Activated CD4-positive, alpha-beta T cell treated with anti-CD3 and anti-CD28 coated beads, Interleukin-2, amount 10 ng/mL, durations not matched to agents 7 days and 5 days (primary cell): ENCODE results near the gene ERP27. TPM values are rescaled to one million over a fixed set of nuclear protein-coding genes. Genes with fewer than 3 reads are reported as not detected.

Experiments used
- CTCF ChIA-PET: fragments of 350-600 bp; sonication (Branson Sonifier 250); formaldehyde crosslinking; loops from one replicate; lab custom pipeline; 2021; ENCODE audit warnings: antibody characterized with exemption; lab: Charles Lee
- POLR2A ChIA-PET: fragments of 350-600 bp; sonication (Branson Sonifier 250); formaldehyde crosslinking; loops from one replicate; lab custom pipeline; 2021; ENCODE audit warnings: antibody characterized with exemption; lab: Charles Lee
- DNase-seq: peaks from one replicate; pipeline ENCODE4 v3.0.0-alpha.2; 2020
- H3K27ac Mint-ChIP-seq: one replicate; pipeline ENCODE4 v1.8.0; 2021; ENCODE audit warnings: mild to moderate bottlenecking, moderate library complexity, mixed read lengths
- H3K27me3 Mint-ChIP-seq: one replicate; pipeline ENCODE4 v1.8.0; 2021; ENCODE audit warnings: mixed read lengths
- H3K36me3 Mint-ChIP-seq: one replicate; pipeline ENCODE4 v1.8.0; 2021; ENCODE audit warnings: low read depth, mixed read lengths
- H3K4me1 Mint-ChIP-seq: one replicate; pipeline ENCODE4 v1.8.0; 2021; ENCODE audit warnings: mixed read lengths
- H3K4me3 Mint-ChIP-seq: one replicate; pipeline ENCODE4 v1.8.0; 2021; ENCODE audit warnings: mild to moderate bottlenecking, moderate library complexity, mixed read lengths
- H3K9me3 Mint-ChIP-seq: one replicate; pipeline ENCODE4 v1.8.0; 2021; ENCODE audit warnings: mixed read lengths
- total RNA-seq, 2 experiments: library from RNA; stranded (reverse); gene quantifications; one replicate each; pipeline ENCODE4 v1.2.3, GENCODE V29; 2021

Gene ERP27
- total RNA-seq, 2 experiments from 2014 or later, result 8.3 to 11.3 TPM

- Mint-ChIP-seq H3K4me3 (no peak overlapping the region), H3K36me3 (peaks cover 10% of the 10 kb centered on the region), H3K27ac (no peak overlapping the region), H3K9me3 (peaks cover 11% of the 10 kb centered on the region), H3K27me3 (no peaks in the 10 kb centered on the region), H3K4me1 (peaks cover 17% of the 10 kb centered on the region)
- no peak for DNase-seq
- CTCF ChIA-PET, result no interaction called here
- POLR2A ChIA-PET, result no interaction called here
Observed at GRCh38 chr12:14970473-14970872, 32.1 kb upstream of the ERP27 start.

- Mint-ChIP-seq H3K27me3 (no peaks in the 10 kb centered on the region), H3K36me3 (peaks cover 13% of the 10 kb centered on the region), H3K27ac (no peak overlapping the region), H3K4me1 (peaks cover 33% of the 10 kb centered on the region), H3K9me3 (peaks cover 16% of the 10 kb centered on the region), H3K4me3 (no peak overlapping the region)
- ChIA-PET POLR2A (no interaction called here), CTCF (no interaction called here)
- DNase-seq, result no peak
Observed at GRCh38 chr12:14968478-14968877, 30.1 kb upstream of the ERP27 start.

- Mint-ChIP-seq H3K4me1 (peaks cover 32% of the 10 kb centered on the region), H3K27ac (peak overlapping the region; percentile 66), H3K36me3 (peaks cover 18% of the 10 kb centered on the region), H3K9me3 (peaks cover 12% of the 10 kb centered on the region), H3K4me3 (no peak overlapping the region), H3K27me3 (no peaks in the 10 kb centered on the region)
- ChIA-PET CTCF (no interaction called here), POLR2A (no interaction called here)
- no peak for DNase-seq
Observed at GRCh38 chr12:14965221-14965620, 26.9 kb upstream of the ERP27 start.

- no peak overlapping the region for H3K4me3 Mint-ChIP-seq
- no peak for DNase-seq
- H3K27ac Mint-ChIP-seq, result peak overlapping the region; percentile 66
- H3K4me1 Mint-ChIP-seq, result peaks cover 32% of the 10 kb centered on the region
- ChIA-PET CTCF (no interaction called here), POLR2A (no interaction called here)
- H3K36me3 Mint-ChIP-seq, result peaks cover 24% of the 10 kb centered on the region
- peaks cover 8% of the 10 kb centered on the region for H3K9me3 Mint-ChIP-seq
- H3K27me3 Mint-ChIP-seq, result no peaks in the 10 kb centered on the region
Observed at GRCh38 chr12:14964406-14964805, 26.1 kb upstream of the ERP27 start.

- no peaks in the 10 kb centered on the region for H3K27me3 Mint-ChIP-seq
- ChIA-PET CTCF (interaction anchor here (0.6 kb wide), 2 partner anchors 32 to 537 kb away, joined by 4 to 5 read pairs; no protein-coding TSS in a partner anchor), POLR2A (interaction anchor here (0.6 kb wide), 1 partner anchor 193 kb away, joined by 3 read pairs; no protein-coding TSS in a partner anchor)
- H3K4me1 Mint-ChIP-seq, result peaks cover 32% of the 10 kb centered on the region
- peaks cover 5% of the 10 kb centered on the region for H3K9me3 Mint-ChIP-seq
- H3K4me3 Mint-ChIP-seq, result peak overlapping the region; percentile 10
- H3K27ac Mint-ChIP-seq, result peak overlapping the region; percentile 99
- DNase-seq, result no peak
- peaks cover 31% of the 10 kb centered on the region for H3K36me3 Mint-ChIP-seq
Observed at GRCh38 chr12:14963520-14963919, 25.2 kb upstream of the ERP27 start.

GRCh38 chr12:14962797-14963196 is 24.5 kb upstream of the ERP27 start:
- CTCF ChIA-PET, result no interaction called here
- Mint-ChIP-seq H3K36me3 (peaks cover 38% of the 10 kb centered on the region), H3K4me3 (peak overlapping the region; percentile 98), H3K27ac (peak overlapping the region; percentile 99), H3K9me3 (peaks cover 5% of the 10 kb centered on the region), H3K4me1 (peaks cover 35% of the 10 kb centered on the region), H3K27me3 (no peaks in the 10 kb centered on the region)
- POLR2A ChIA-PET, result interaction anchor here (0.6 kb wide), 1 partner anchor 13 kb away, joined by 6 read pairs; no protein-coding TSS in a partner anchor
- no peak for DNase-seq

- peak overlapping the region; percentile 98 for H3K4me3 Mint-ChIP-seq
- DNase-seq, result no peak
- POLR2A ChIA-PET, result interaction anchor here (0.6 to 0.8 kb wide), 3 partner anchors 13 to 192 kb away, joined by 4 to 8 read pairs (median 6); a partner anchor contains a TSS
- H3K9me3 Mint-ChIP-seq, result peaks cover 5% of the 10 kb centered on the region
- H3K27ac Mint-ChIP-seq, result peak overlapping the region; percentile 99
- H3K4me1 Mint-ChIP-seq, result peaks cover 40% of the 10 kb centered on the region
- CTCF ChIA-PET, result interaction anchor here (1.0 to 1.2 kb wide), 4 partner anchors 11 to 18 kb away, joined by 3 to 5 read pairs (median 4); partner anchors contain the start of gene PDE6H
- peaks cover 44% of the 10 kb centered on the region for H3K36me3 Mint-ChIP-seq
- H3K27me3 Mint-ChIP-seq, result no peaks in the 10 kb centered on the region
Observed at GRCh38 chr12:14962153-14962539, 23.8 kb upstream of the ERP27 start.

GRCh38 chr12:14961466-14962152 is 23.3 kb upstream of the ERP27 start, which contains the start of gene ARHGDIB:
TSS of gene ARHGDIB (minus strand) at chr12:14961601. CDS start at chr12:14950712, 10,889 bp downstream.
- peaks cover 45% of the 10 kb centered on the region for H3K4me1 Mint-ChIP-seq
- DNase-seq, result peak; percentile 92

GRCh38 chr12:14960548-14961465 is 22.5 kb upstream of the ERP27 start:
- ChIA-PET CTCF (interaction anchor here (1.0 to 1.2 kb wide), 5 partner anchors 12 to 19 kb away, joined by 3 to 5 read pairs (median 4); partner anchors contain the start of gene PDE6H), POLR2A (interaction anchor here (0.6 to 1.0 kb wide), 3 partner anchors 12 to 157 kb away, joined by 3 to 6 read pairs (median 3); partner anchors contain the start of genes C12orf60 and WBP11)
- peak; percentile 64 for DNase-seq
- peaks cover 57% of the 10 kb centered on the region for H3K36me3 Mint-ChIP-seq
- peak overlapping the region; percentile 98 for H3K4me3 Mint-ChIP-seq
- H3K9me3 Mint-ChIP-seq, result peaks cover 5% of the 10 kb centered on the region
- H3K4me1 Mint-ChIP-seq, result peaks cover 53% of the 10 kb centered on the region
- peak overlapping the region; percentile 99 for H3K27ac Mint-ChIP-seq
- no peaks in the 10 kb centered on the region for H3K27me3 Mint-ChIP-seq

More at GRCh38 chr12:14961466-14962152, 23.3 kb upstream of the ERP27 start, which contains the start of gene ARHGDIB:
- Mint-ChIP-seq H3K27me3 (no peaks in the 10 kb centered on the region), H3K27ac (peak within 1 kb of the TSS; percentile 99), H3K4me3 (peak within 1 kb of the TSS; percentile 98), H3K9me3 (peaks cover 5% of the 10 kb centered on the region), H3K36me3 (peaks cover 49% of the 10 kb centered on the region)
- ChIA-PET POLR2A (interaction anchor here (0.6 to 0.8 kb wide), 3 partner anchors 13 to 191 kb away, joined by 3 to 8 read pairs (median 4); a partner anchor contains a TSS), CTCF (interaction anchor here (1.0 to 1.2 kb wide), 4 partner anchors 12 to 19 kb away, joined by 3 to 5 read pairs (median 4); partner anchors contain the start of gene PDE6H)

- Mint-ChIP-seq H3K4me1 (peaks cover 50% of the 10 kb centered on the region), H3K27ac (peak overlapping the region; percentile 99), H3K36me3 (peaks cover 60% of the 10 kb centered on the region), H3K9me3 (peaks cover 4% of the 10 kb centered on the region), H3K4me3 (peak overlapping the region; percentile 98), H3K27me3 (no peaks in the 10 kb centered on the region)
- ChIA-PET CTCF (interaction anchor here (1.2 to 1.3 kb wide), 2 partner anchors 11 to 18 kb away, joined by 3 to 4 read pairs; no protein-coding TSS in a partner anchor), POLR2A (interaction anchor here (0.9 to 1.1 kb wide), 3 partner anchors 23 to 189 kb away, joined by 3 to 6 read pairs (median 3); partner anchors contain the start of genes C12orf60 and WBP11)
- DNase-seq, result no peak
Observed at GRCh38 chr12:14959916-14960496, 21.7 kb upstream of the ERP27 start.

GRCh38 chr12:14959463-14959862 is 21.1 kb upstream of the ERP27 start:
- H3K9me3 Mint-ChIP-seq, result peaks cover 2% of the 10 kb centered on the region
- H3K27ac Mint-ChIP-seq, result peak overlapping the region; percentile 99
- ChIA-PET CTCF (interaction anchor here (1.2 to 1.3 kb wide), 2 partner anchors 11 to 18 kb away, joined by 3 to 4 read pairs; no protein-coding TSS in a partner anchor), POLR2A (interaction anchor here (1.0 to 1.2 kb wide), 3 partner anchors 11 to 188 kb away, joined by 3 to 6 read pairs (median 3); partner anchors contain the start of genes C12orf60 and WBP11)
- H3K4me1 Mint-ChIP-seq, result peaks cover 49% of the 10 kb centered on the region
- peak overlapping the region; percentile 98 for H3K4me3 Mint-ChIP-seq
- no peak for DNase-seq
- H3K36me3 Mint-ChIP-seq, result peaks cover 64% of the 10 kb centered on the region
- no peaks in the 10 kb centered on the region for H3K27me3 Mint-ChIP-seq
